Fibroblast of peridontal ligament (primary cell): ENCODE measurements around the gene AKR1C1.
"Not testable (repeated sequence)": the region's sequence is repeated elsewhere in the genome, so short reads cannot be mapped to it uniquely, and the experiment has no call there.

Experiments
- DNase-seq: peaks from one replicate; pipeline ENCODE4 v3.0.0-alpha.2; 2010; ENCODE audit errors: extremely low read depth

Gene AKR1C1

DNA sequence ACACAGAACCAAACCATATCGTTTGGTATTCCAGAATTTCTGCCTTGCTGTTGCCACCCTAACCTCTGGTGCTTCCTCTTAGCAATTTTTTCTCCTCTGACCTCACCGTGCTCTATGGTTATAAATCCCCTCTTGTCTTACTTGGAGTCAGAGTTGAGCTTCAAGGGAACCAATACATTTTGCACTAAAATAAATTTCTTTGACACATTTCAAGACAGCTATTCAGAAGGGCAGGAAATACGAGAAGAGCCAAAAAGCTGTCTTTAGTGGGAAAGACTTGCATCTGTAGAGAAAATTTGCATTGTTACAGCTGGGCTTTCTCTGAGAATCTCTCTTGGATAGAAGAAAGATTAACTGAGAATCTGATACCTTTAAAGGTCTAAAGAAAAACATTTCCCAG lies 54.9 kb downstream of the AKR1C1 start:
- no peak for DNase-seq

DNA sequence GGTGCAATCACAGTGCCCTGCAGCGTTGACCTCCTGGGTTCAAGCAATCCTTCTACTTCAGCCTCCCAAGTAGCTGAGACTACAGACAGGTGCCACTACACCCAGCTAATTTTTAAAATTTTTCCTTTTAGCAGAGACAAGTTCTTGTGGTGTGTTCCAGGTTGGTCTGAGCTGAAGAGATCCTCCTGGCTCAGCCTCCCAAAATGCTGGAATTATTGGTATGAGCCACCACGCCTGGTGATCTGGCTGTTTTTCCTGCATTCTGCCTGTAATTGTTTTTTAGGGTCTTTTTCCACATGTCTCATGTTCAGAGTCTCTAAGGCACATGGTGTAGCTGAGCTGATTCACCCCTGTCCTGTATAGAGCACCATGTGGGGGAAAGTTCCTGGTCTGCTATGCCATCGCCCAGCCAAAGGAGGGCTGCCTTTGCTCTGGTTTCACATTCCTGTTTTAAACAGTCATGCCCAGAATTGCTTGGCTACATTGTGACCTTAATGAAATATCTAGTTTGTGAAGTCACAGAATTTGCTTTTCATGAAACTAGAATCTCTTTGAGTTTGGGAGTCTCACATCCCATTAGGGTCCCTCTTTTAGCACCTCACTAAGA lies 55.6 kb downstream of the AKR1C1 start:
- DNase-seq = peak; percentile 81

DNA sequence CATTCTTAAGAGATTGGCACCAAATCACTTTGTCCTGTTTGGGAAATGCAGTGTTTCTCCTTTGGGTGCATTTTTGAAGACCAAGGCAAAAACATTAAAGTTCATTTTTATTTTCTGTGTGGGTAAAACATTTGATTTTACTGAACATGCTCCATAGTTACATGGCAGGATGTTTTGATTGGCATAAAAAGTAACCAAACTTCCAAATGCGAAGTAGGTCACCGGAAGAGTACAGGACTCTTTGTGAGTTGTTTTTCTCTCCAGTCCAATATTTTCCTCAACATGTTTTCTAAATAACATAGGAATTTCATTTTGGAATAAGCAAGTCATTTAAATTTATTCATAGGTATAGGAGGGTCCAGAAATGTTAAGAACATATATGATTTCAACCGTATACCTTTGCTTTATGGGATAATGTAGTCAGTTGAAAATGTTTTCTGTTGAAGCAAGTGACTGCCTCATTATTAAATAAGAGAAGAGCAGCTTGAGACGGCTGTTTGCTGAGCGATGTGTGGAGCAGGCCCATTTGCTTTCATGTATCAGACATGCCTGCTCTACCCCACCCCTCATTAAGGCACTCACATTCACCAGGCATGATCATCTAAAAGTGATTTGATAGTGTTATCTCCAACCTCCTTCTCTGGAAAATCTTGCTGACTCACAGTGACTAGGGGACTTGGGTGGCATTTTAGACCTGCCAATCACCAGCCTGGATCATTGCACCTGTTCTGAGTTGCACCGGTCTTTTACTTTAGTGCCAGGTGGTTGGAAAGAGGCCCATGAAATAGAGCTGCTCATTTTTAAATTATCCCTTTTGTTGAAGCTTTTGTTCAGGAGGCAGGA lies 56.8 kb downstream of the AKR1C1 start:
- DNase-seq = not testable (repeated sequence)

DNA sequence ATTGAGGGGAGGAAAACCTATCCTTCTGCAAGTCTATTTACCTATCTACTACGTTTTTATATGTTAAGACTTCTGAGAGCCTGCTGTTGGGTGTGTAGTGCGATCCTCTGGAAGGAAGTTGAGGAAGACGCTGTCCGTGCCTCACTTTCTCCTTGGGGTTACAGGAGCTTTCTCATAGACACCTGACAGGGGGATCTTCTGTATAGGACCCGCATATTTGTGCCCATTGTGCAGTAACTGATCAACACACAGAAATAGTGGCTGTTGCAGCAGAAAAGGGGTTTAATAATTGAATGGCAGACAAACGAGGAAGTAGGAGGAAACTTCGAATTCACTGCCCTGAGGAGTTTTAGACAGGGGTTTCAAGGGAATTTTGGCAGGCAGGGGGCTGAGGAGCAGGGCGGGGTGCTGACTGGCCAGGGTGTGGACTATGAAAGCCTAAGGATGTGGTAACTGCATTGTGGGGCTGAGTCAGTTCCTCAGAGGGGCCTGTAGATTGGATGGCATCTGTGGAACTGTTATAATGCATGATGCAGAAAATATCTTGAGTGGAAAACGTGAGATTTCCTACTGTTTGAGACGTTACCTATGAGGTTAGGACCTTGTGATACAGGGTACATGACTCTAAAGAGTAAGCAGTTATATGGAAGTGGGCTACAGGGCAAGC lies 58.5 kb downstream of the AKR1C1 start:
- DNase-seq = not testable (repeated sequence)

DNA sequence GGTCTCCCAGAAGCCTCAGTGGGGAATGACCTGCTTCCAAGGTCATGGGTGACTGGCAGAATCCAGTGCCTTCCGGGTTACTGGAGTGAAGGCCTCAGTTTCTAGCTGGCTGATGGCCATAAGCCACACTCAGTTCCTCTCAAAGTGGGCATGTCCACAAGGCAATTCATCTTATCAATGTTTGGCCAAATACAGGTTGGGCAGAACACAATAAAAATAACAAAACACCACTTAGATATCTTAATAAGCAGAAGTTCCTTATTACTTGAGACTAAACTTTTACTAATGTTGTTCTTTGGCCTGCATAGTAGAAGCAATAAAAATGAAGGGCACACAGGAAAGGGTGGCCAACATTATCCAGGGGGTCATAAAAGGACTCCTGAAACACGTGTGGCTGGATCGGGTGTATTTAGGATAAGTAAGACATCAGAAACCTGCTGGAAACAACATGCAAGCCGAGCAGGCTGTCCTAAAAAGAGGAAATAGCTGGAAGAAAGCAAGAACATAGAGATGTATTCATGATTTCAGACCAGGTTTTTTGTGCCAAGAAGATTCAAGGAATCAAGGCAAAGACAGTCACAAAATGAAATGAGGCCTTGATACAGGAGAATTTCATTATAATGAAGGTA lies 60.1 kb downstream of the AKR1C1 start:
- no peak for DNase-seq

DNA sequence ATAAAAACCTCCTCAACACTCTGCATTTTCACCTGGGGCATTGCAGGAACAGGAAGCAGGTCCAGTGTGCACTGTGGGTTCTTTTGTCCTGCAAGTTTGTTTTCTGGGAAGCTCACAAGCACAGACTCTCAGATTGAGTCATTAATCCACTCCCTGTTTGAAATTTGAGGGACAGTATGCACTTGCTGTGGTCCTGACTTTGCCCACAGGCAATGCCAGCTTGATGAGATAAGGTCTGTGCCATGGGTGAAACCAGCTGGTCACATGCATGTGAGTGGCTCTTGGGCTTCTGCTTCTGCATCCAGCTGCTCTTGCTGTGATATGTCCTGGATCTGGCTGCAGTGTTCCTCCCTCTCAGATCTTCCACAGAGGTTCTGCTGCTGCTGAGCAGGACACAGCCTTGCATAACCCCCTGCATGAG lies 62.3 kb downstream of the AKR1C1 start:
- not testable (repeated sequence) for DNase-seq

DNA sequence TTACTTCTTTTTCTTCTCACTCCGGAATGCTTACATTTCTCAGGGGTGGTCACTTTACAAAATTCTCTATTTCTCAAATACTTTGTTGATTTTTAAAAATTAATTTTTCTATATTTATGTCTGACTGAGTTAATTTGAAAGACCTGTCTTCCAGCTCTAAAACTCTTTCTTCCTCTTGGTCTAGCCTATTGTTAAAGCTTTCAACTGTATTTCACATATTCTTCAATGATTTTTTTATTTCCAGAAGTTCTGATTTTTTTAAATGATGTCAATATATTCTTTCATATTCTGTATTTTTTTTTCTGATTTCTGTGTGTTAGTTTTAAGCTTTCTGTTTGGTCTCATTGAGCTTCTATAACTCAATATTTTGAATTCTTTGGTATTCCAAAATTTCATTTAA lies 67.8 kb downstream of the AKR1C1 start:
- no peak for DNase-seq

DNA sequence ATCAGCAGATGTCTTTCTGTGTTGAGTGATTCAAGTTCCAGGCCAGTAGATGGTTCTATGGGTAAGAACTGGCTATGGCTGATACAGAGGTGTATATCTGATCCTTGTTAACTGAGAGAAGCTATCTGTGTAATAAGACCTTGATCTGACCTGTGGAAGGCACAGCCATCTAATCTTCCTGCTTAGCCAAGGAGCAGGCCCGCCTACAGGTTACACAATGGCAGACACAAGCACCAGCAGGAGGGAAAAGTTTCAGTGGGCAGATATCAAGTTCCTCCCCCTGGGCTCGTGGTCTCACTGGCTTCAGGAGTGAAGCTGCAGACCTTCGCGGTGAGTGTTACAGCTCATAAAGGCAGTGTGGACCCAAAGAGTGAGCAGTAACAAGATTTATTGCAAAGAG lies 68.4 kb downstream of the AKR1C1 start:
- DNase-seq = not testable (repeated sequence)

DNA sequence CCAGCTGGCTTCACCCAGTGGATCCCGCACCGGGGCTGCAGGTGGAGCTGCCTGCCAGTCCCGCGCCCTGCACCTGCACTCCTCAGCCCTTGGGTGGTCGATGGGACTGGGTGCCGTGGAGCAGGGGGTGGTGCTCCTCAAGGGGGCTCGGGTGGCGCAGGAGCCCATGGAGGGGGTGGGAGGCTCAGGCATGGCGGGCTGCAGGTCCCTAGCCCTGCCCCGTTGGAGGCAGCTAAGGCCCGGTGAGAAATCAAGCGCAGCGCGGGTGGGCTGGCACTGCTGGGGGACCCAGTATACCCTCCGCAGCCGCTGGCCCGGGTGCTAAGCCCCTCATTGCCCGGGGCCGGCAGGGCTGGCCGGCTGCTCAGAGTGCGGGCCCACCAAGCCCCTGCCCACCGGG lies 69.2 kb downstream of the AKR1C1 start:
- DNase-seq = not testable (repeated sequence)
